ENCODE data around the gene MEGF10.
A peak's percentile ranks its signal among the peaks of the same experiment; 100 is the strongest.

Gene MEGF10

GRCh38 chr5:127375124-127375523, 84.5 kb downstream of the MEGF10 start:
- no peak for DNase-seq

- no peak for DNase-seq
These were observed 85.0 kb downstream of the MEGF10 start for GRCh38 chr5:127375544-127376091.

- no peak for DNase-seq
These were observed 87.1 kb downstream of the MEGF10 start for GRCh38 chr5:127377651-127378050.

GRCh38 chr5:127385936-127386335, 95.3 kb downstream of the MEGF10 start:
- no peak for DNase-seq

GRCh38 chr5:127386557-127386956, 96.0 kb downstream of the MEGF10 start:
- no peak for DNase-seq

GRCh38 chr5:127389601-127390000, 99.0 kb downstream of the MEGF10 start:
- DNase-seq: no peak

- DNase-seq: no peak
These were observed 102.2 kb downstream of the MEGF10 start for GRCh38 chr5:127392762-127393161.

GRCh38 chr5:127396490-127397155, 106.0 kb downstream of the MEGF10 start:
- DNase-seq: no peak

GRCh38 chr5:127398508-127398907, 107.9 kb downstream of the MEGF10 start:
- no peak for DNase-seq

- DNase-seq: no peak
These were observed 108.5 kb downstream of the MEGF10 start for GRCh38 chr5:127399068-127399467.

- no peak for DNase-seq
These were observed 109.9 kb downstream of the MEGF10 start for GRCh38 chr5:127400539-127400938.

GRCh38 chr5:127400946-127401670, 110.5 kb downstream of the MEGF10 start:
- DNase-seq: no peak

GRCh38 chr5:127402361-127402760, 111.8 kb downstream of the MEGF10 start:
- DNase-seq: no peak

- no peak for DNase-seq
These were observed 113.6 kb downstream of the MEGF10 start for GRCh38 chr5:127404190-127404589.

GRCh38 chr5:127406326-127407121, 115.9 kb downstream of the MEGF10 start:
- DNase-seq: no peak

GRCh38 chr5:127409246-127409917, 118.8 kb downstream of the MEGF10 start:
- no peak for DNase-seq

GRCh38 chr5:127409921-127410675, 119.5 kb downstream of the MEGF10 start:
- DNase-seq: no peak

GRCh38 chr5:127410959-127411358, 120.4 kb downstream of the MEGF10 start:
- peak; percentile 6 for DNase-seq

GRCh38 chr5:127411381-127411780, 120.8 kb downstream of the MEGF10 start:
- no peak for DNase-seq

GRCh38 chr5:127412698-127413097, 122.1 kb downstream of the MEGF10 start:
- DNase-seq: no peak

GRCh38 chr5:127415034-127415433, 124.4 kb downstream of the MEGF10 start:
- no peak for DNase-seq

GRCh38 chr5:127416906-127417305, 126.3 kb downstream of the MEGF10 start:
- no peak for DNase-seq

All from activated CD4-positive, alpha-beta T cell treated with anti-CD3 and anti-CD28 coated beads, Interleukin-2, Interleukin-6, amounts not matched to agents 100 ng/mL and 50 ng/mL, durations not matched to agents 16 hours and 8 hours (primary cell).